ENCODE data around the gene P2RY6.
A peak's percentile ranks its signal among the peaks of the same experiment; 100 is the strongest.

P2RY6 gene

DNA sequence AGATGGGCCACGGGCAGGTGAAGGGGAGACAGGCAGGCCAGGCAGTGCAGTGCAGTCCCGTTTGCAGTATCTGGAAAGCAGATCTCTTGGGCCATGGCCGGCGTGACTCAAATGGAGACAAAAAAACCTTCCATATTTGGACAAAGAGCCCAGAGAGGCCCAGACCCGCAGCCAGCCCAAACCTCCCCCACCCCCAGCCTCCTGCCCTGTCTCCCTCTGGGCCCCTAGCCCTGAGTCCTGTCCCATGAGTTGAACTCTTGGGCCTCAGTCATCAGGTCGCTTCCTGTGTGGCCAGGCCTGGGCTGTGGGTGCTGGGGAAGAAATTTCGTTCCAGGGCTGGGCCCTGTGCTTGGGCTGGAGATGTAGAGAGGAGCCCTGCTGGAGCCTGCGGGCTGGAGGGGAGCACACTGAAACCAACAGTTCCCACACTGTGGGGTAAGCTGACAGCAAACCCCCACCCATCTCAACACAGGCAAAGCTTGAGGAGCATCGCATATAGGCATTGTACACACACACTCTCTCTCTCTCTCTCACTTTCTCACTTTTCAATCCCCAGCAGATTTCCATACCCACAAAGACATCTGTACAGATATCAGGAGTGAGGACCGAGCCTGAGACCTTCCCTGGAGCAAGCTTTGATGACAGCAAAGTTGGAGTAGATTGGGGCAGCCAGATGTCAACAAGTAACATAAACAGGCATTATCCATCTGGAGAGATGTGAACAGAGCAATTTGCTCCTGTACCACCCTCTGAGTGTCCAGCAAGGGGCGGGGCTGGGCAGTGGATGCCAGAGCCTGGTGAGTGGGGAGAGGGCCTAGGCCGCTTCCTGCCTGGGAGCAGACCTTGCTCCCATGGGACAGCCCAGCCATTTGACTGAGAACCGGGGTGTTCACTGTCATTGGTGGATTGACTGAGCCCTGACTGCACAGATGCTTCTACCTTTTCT is 53.2 kb downstream of the P2RY6 start:
- peak; percentile 94 for FAIRE-seq
- peak; percentile 84 for DNase-seq (ENCODE audit: extremely low spot score, insufficient read length, low read depth)

GRCh38 chr11:73326929-73327811 is 55.0 kb downstream of the P2RY6 start:
- FAIRE-seq (peak; percentile 70), DNase-seq (ENCODE audit: extremely low spot score, insufficient read length, low read depth) (no peak)

GRCh38 chr11:73327812-73328364 is 55.8 kb downstream of the P2RY6 start:
- FAIRE-seq (no peak), DNase-seq (ENCODE audit: extremely low spot score, insufficient read length, low read depth) (no peak)

- DNase-seq (ENCODE audit: extremely low spot score, insufficient read length, low read depth): no peak
- FAIRE-seq: no peak
These were observed 58.5 kb downstream of the P2RY6 start for GRCh38 chr11:73330569-73331093.

GRCh38 chr11:73331138-73331916 is 59.2 kb downstream of the P2RY6 start:
- DNase-seq (ENCODE audit: extremely low spot score, insufficient read length, low read depth) (no peak), FAIRE-seq (no peak)

GRCh38 chr11:73333173-73333572 is 61.0 kb downstream of the P2RY6 start:
- DNase-seq (ENCODE audit: extremely low spot score, insufficient read length, low read depth) (no peak), FAIRE-seq (no peak)

DNA sequence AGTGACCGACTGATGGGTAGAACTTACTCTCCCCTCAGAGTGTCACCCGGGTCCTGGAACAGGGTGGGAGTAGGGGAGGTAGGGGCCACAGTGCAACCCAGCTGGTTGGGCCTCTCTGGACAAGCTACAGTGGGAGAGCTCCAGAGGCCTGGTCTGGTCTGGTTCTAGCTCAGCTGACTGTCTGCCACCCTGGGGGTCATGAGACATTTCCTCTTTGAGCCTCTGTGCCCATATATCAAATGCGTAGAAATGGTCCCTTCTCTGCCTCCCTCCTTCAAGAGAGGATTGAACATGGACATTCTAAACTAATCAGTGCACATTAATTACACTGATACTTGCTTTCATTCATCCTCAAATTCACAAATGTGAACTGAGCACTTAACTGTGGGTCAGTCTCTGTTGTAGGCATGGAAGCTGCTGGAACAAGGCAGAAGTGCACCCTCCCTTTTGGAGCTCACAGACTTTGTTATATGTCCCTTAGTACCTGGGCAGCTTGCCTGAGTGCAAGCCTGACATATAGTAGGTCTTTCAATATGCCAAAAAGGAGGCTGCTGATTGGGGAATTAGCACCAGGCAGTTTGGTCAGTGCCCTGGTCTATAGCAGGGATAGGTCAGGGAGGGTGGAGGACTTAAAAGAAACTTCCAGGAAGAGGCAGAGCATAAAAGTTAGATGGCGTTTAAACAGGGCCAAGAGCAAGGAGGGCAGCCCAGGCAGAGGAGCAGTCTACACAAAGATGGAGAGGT is 61.7 kb downstream of the P2RY6 start:
- DNase-seq (ENCODE audit: extremely low spot score, insufficient read length, low read depth) (no peak), FAIRE-seq (no peak)

GRCh38 chr11:73334384-73335203 is 62.5 kb downstream of the P2RY6 start:
- peak; percentile 18 for FAIRE-seq

GRCh38 chr11:73335204-73335923 is 63.2 kb downstream of the P2RY6 start:
- peak; percentile 73 for FAIRE-seq
- peak; percentile 75 for DNase-seq (ENCODE audit: extremely low spot score, insufficient read length, low read depth)

More at GRCh38 chr11:73334384-73335203, 62.5 kb downstream of the P2RY6 start:
- no peak for DNase-seq (ENCODE audit: extremely low spot score, insufficient read length, low read depth)

- FAIRE-seq (no peak), DNase-seq (ENCODE audit: extremely low spot score, insufficient read length, low read depth) (no peak)
These were observed 65.7 kb downstream of the P2RY6 start for GRCh38 chr11:73337846-73338245.

DNA sequence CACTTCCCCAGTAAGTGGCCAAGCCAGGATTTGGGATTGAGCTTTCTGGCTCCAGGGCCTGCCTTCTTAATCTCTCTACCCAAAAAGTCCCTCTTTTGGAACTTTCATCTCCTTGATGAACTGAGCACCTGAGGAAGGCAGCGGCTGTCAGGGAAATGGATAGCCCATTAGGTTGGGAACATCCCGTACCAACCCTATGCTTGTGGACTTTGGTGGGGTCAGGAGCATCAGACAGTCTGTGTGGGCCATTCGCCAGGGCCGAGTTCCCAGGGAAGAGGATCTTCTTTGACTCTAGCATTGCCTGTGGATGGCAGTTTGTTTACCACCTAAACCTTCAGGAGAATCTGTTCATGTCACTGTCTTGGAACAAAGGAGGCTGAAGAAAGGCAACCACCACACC is 66.1 kb downstream of the P2RY6 start:
- DNase-seq (ENCODE audit: extremely low spot score, insufficient read length, low read depth): no peak
- FAIRE-seq: no peak

DNA sequence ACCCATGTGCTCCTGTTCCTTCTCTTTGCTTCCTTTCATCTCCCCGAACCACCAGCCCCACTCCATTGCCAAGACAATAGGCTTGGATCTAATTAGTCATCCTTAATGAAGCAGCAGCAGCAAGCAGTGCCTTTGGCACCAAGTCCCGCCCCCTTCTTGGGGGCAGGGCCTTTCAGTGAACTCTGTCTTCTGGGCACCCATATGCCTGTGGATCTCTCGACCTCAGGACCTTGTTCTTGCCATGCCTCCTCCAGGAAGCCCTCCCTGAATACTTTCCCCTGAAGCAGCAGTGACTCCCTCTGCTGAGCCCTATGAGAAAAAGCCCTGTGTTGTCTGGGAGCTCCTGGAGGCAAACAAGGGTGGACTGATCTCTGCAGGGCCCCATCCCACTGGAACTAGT is 68.0 kb downstream of the P2RY6 start:
- DNase-seq (ENCODE audit: extremely low spot score, insufficient read length, low read depth): no peak
- FAIRE-seq: no peak

DNA sequence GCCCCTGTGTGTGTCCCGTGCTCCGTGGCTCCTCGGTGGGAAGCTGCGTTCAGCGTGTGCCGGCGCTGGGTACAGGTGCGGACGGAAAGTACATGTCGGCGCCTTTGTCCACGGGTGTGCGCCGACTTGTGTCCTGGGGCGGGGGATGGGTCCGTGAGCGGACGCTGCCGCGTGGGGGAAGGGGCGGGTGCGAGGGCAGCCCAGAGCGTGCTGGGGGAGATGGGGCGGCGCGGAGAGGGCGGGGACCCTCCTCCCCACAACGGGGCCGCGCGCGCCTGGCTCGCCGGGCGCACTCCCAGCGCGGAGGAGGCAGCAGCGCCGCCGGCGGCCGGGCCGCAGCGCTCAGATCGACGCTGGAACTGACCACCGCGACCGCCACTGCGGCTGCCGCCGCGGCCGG is 70.5 kb downstream of the P2RY6 start:
- FAIRE-seq (no peak), DNase-seq (ENCODE audit: extremely low spot score, insufficient read length, low read depth) (no peak)

DNA sequence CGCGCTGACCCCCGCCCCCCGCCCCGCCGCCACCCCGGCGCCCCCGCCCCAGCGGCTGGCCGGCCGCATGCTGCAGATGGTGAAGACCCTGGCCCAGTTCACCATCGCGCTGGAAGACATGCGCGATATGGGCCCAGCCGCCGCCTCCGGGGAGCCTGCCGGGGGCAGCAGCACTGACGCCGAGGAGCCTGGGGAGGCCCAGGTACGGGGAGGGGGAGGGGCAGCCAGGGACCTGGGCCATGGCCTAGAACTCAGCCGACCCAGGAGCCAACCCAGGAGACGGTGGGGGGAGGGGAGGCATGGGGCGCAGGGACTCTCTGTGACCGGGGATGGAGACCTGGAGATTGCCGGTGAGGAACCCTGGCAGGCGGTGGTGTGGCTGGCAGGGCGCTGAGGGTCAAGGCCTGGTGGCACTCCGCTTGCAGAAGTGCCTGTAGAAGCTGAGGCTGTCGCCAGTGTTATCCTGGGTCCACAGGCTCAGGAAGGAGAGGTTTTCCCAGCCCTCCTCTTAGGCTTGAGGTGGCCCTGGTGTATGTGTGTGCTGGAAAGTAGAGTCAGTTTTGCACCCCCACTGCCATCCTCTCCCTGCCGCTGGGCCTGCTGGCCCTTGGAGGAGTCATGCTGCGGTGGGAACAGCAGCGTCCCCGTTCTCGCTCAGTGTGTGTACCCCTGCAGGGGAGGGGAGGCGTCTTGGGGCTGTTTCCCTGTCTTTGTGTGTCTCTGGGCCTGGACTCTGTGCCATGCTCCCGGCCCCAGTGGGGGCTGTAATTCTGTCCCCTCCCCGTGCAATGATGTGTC is 71.1 kb downstream of the P2RY6 start:
- DNase-seq (ENCODE audit: extremely low spot score, insufficient read length, low read depth) (no peak), FAIRE-seq (no peak)

DNA sequence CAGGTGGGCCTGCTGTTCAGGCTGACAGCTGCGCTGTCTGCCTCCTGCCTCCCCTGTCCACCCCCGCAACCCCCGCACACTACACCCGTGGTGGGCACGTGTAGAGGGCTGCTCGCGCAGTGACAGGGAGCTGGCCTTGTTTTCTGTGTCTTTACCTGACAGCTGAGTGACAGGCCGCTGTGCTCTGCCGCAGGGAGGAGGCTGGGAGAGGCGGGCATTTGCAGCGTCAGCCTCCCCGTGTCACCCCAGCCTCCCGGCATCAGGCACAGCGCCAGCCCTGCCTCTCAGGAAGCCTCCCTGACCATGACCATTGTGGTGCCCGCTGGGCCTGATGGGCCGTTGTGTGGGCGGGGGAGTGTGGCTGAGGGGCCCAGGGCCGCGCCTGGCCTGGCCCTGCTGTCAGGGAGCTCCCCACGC is 72.1 kb downstream of the P2RY6 start:
- DNase-seq (ENCODE audit: extremely low spot score, insufficient read length, low read depth) (no peak), FAIRE-seq (no peak)

DNA sequence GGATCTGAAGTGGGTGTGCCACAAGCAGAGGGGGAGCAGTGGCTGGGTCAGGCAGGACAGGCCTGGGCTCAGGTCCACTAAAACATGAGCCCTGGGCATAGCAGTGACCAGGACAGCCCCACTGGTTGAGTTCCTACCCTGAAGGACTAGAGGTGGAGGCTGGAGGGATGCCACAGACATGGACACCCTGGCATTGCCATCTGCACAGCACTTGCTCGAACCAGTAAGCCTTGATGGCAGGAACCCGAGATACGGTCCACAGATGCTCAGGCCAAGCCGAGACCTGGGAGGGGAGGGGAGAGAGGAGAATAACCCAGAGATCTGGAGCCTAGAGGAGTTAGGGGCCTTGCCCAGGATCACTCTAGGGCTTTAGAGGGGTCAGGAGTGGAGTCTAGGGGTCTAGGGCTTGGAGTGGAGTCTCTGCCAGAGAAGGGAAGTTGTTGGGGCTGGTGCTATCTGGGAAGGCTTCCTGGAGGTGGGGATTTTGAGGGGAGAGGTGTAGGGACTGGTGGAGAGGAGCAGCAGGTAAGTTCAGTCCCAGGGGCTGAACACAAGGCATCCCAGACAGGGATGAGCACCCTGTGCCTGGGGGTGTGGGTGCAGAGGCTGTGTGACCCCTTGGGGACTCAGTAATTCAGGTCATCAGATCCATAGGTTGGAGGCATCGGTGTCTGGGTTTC is 73.5 kb downstream of the P2RY6 start:
- FAIRE-seq: no peak
- no peak for DNase-seq (ENCODE audit: extremely low spot score, insufficient read length, low read depth)

Measured in GM18507 (cell line).